GM12865 (cell line): ENCODE results near the gene AMIGO3.

Experiments
- DNase-seq: peaks from one replicate; pipeline ENCODE4 v3.0.0; 2010; ENCODE audit warnings: low read depth
- H3K4me3 ChIP-seq: 2 replicates; pipeline ENCODE4 v1.5.1; 2011; ENCODE audit warnings: mild to moderate bottlenecking, low read depth, low read length, control low read depth
- CTCF ChIP-seq: IDR thresholded peaks from 2 replicates; pipeline ENCODE4 v1.5.1; 2011; ENCODE audit warnings: low read length, control low read depth, low read depth, inconsistent platforms; ENCODE audit not compliant: insufficient read depth; ENCODE audit errors: missing control alignments

The AMIGO3 gene

GRCh38 chr3:49668414-49668797, 51.1 kb downstream of the AMIGO3 start:
- no peak for DNase-seq
- no peak overlapping the region for H3K4me3 ChIP-seq
- TF ChIP-seq CTCF = no peak

GRCh38 chr3:49667701-49668413, 51.6 kb downstream of the AMIGO3 start:
- no peak for DNase-seq
- no peak overlapping the region for H3K4me3 ChIP-seq
- no peak for TF ChIP-seq CTCF
